H1 (cell line): ENCODE results near the gene WSCD2. TPM values are rescaled to one million over a fixed set of nuclear protein-coding genes. Genes with fewer than 3 reads are reported as not detected.
A peak's percentile ranks its signal among the peaks of the same experiment; 100 is the strongest.

Experiments
- CTCF ChIA-PET: fragments of 300-600 bp; sonication (Branson Sonifier 250); formaldehyde crosslinking; loops from one replicate; lab custom pipeline; 2021; ENCODE audit not compliant: partially characterized antibody; lab: Charles Lee
- POLR2A ChIA-PET: fragments of 300-600 bp; sonication (Branson Sonifier 250); formaldehyde crosslinking; loops from one replicate; lab custom pipeline; 2021; ENCODE audit warnings: inconsistent platforms; ENCODE audit not compliant: partially characterized antibody; lab: Charles Lee
- DNase-seq, 2 experiments: peaks; one replicate each; pipeline versions ENCODE4 v3.0.0 to v3.0.0-alpha.2; 2010 to 2022; ENCODE audit warnings: low spot score in 2 of 2, low read depth in 1 of 2, mixed read lengths in 1 of 2
- FAIRE-seq: peaks from 2 replicates; lab custom pipeline; 2011; peaks lifted over from hg19 to GRCh38; lab: Jason Lieb, UNC
- H2AFZ ChIP-seq: 2 replicates; pipeline ENCODE4 v1.8.1; 2012; ENCODE audit warnings: low read length, inconsistent platforms
- H2AK5ac ChIP-seq: 2 replicates; pipeline ENCODE4 v1.6.1; 2013; ENCODE audit warnings: low read depth, low read length
- H2BK120ac ChIP-seq: replicated peaks from 2 replicates; pipeline ENCODE3; 2013; ENCODE audit warnings: low read depth, low read length, inconsistent platforms
- H2BK12ac ChIP-seq: 2 replicates; pipeline ENCODE4 v1.6.1; 2013; ENCODE audit warnings: low read depth, low read length
- H2BK15ac ChIP-seq: 2 replicates; pipeline ENCODE4 v1.6.1; 2013; ENCODE audit warnings: low read length
- H2BK20ac ChIP-seq: 2 replicates; pipeline ENCODE4 v1.6.1; 2013; ENCODE audit warnings: low read length
- H2BK5ac ChIP-seq: 2 replicates; pipeline ENCODE4 v1.6.1; 2013; ENCODE audit warnings: low read depth, low read length
- H3K14ac ChIP-seq: 2 replicates; pipeline ENCODE4 v1.6.1; 2013; ENCODE audit warnings: inconsistent platforms; ENCODE audit not compliant: insufficient read length
- H3K18ac ChIP-seq: 2 replicates; pipeline ENCODE4 v1.6.1; 2013; ENCODE audit warnings: low read length; ENCODE audit errors: extremely low read depth
- H3K23ac ChIP-seq: 2 replicates; pipeline ENCODE4 v1.6.1; 2013; ENCODE audit warnings: inconsistent platforms; ENCODE audit not compliant: insufficient read length
- H3K23me2 ChIP-seq: 2 replicates; pipeline ENCODE4 v1.6.1; 2013; ENCODE audit warnings: low read depth, low read length
- H3K27ac ChIP-seq: 2 replicates; pipeline ENCODE4 v1.6.1; 2011; ENCODE audit warnings: low read depth, low read length, inconsistent platforms
- H3K27me3 ChIP-seq, 4 experiments: replicated peaks in 1 of 4; 1 replicate in 1 of 4; 2 replicates in 3 of 4; pipeline versions ENCODE4 v1.6.1 to v1.8.1; 2011 to 2013; ENCODE audit warnings: low read length in 3 of 4, mild to moderate bottlenecking in 3 of 4, inconsistent platforms in 2 of 4, mixed read lengths in 2 of 4, moderate library complexity in 1 of 4; ENCODE audit not compliant: control insufficient read depth in 3 of 4, insufficient read depth in 3 of 4; ENCODE audit errors: extremely low read depth in 1 of 4
- H3K36me3 ChIP-seq, 4 experiments: 2 replicates each; pipeline versions ENCODE4 v1.6.1 to v1.8.1; 2011 to 2013; ENCODE audit warnings: mild to moderate bottlenecking in 4 of 4, low read length in 3 of 4, moderate library complexity in 2 of 4, control low read depth in 1 of 4, inconsistent platforms in 1 of 4; ENCODE audit not compliant: insufficient read depth in 4 of 4, control insufficient read depth in 2 of 4
- H3K4ac ChIP-seq: replicated peaks from 2 replicates; pipeline ENCODE3; 2013; ENCODE audit warnings: low read length, low read depth, mixed read lengths, inconsistent platforms; ENCODE audit not compliant: insufficient read length
- H3K4me1 ChIP-seq, 4 experiments: replicated peaks in 1 of 4; 1 replicate in 1 of 4; 2 replicates in 3 of 4; pipeline versions ENCODE4 v1.6.1 to v1.8.1; 2011 to 2013; ENCODE audit warnings: low read length in 3 of 4, inconsistent platforms in 2 of 4, mixed read lengths in 1 of 4; ENCODE audit not compliant: insufficient read depth in 4 of 4, control insufficient read depth in 3 of 4
- H3K4me2 ChIP-seq, 2 experiments: 2 replicates each; pipeline versions ENCODE4 v1.6.1 to v1.8.1; 2011 to 2013; ENCODE audit warnings: low read depth in 2 of 2, low read length in 2 of 2, control low read depth in 1 of 2, inconsistent platforms in 1 of 2, mild to moderate bottlenecking in 1 of 2; ENCODE audit not compliant: insufficient read depth in 1 of 2
- H3K4me3 ChIP-seq, 4 experiments: fragments of 200-600, 300-600 bp in 1 of 4; sonication (generic), shearing (Covaris generic), sonication (Bioruptor Twin) in 1 of 4; 2 replicates each; pipeline versions ENCODE4 v1.5.1 to v1.8.1; 2011 to 2016; ENCODE audit warnings: low read length in 4 of 4, low read depth in 3 of 4, control low read depth in 2 of 4, inconsistent platforms in 2 of 4, mild to moderate bottlenecking in 2 of 4, mixed read lengths in 1 of 4, moderate library complexity in 1 of 4; ENCODE audit not compliant: insufficient read depth in 2 of 4; ENCODE audit errors: extremely low read depth in 1 of 4
- H3K56ac ChIP-seq: replicated peaks from 2 replicates; pipeline ENCODE3; 2013; ENCODE audit warnings: low read depth, mild to moderate bottlenecking, mixed read lengths, low read length, inconsistent platforms; ENCODE audit not compliant: insufficient read length
- H3K79me1 ChIP-seq: 2 replicates; pipeline ENCODE4 v1.6.1; 2013; ENCODE audit warnings: low read depth, low read length, control low read depth
- H3K79me2 ChIP-seq, 2 experiments: 2 replicates each; pipeline versions ENCODE4 v1.6.1 to v1.8.1; 2012 to 2013; ENCODE audit warnings: low read length in 2 of 2, mild to moderate bottlenecking in 2 of 2, inconsistent platforms in 1 of 2; ENCODE audit not compliant: insufficient read depth in 2 of 2, control insufficient read depth in 1 of 2
- H3K9ac ChIP-seq, 4 experiments: replicated peaks in 1 of 4; 1 replicate in 1 of 4; 2 replicates in 3 of 4; pipeline versions ENCODE4 v1.6.1 to v1.8.1; 2011 to 2013; ENCODE audit warnings: low read depth in 3 of 4, low read length in 3 of 4, control low read depth in 2 of 4, mild to moderate bottlenecking in 2 of 4, moderate library complexity in 2 of 4, inconsistent platforms in 1 of 4; ENCODE audit errors: extremely low read depth in 1 of 4
- H3K9me3 ChIP-seq, 2 experiments: 2 replicates each; pipeline versions ENCODE4 v1.6.1 to v1.8.1; 2012 to 2013; ENCODE audit warnings: mild to moderate bottlenecking in 2 of 2, moderate library complexity in 2 of 2, control low read depth in 1 of 2, inconsistent platforms in 1 of 2, low read depth in 1 of 2, low read length in 1 of 2, mixed read lengths in 1 of 2; ENCODE audit not compliant: insufficient read depth in 2 of 2
- H4K20me1 ChIP-seq, 2 experiments: replicated peaks in 1 of 2; 2 replicates each; pipeline versions ENCODE3 to v1.8.1; 2011 to 2013; ENCODE audit warnings: inconsistent platforms in 2 of 2, low read length in 2 of 2, mild to moderate bottlenecking in 1 of 2; ENCODE audit not compliant: insufficient read depth in 2 of 2, control insufficient read depth in 1 of 2
- H4K5ac ChIP-seq: 2 replicates; pipeline ENCODE4 v1.6.1; 2013; ENCODE audit warnings: low read length, low read depth, mixed read lengths, inconsistent platforms; ENCODE audit not compliant: insufficient read length
- H4K8ac ChIP-seq: 2 replicates; pipeline ENCODE4 v1.8.0; 2013; ENCODE audit warnings: mild to moderate bottlenecking, moderate library complexity, low read length, inconsistent platforms; ENCODE audit not compliant: insufficient read depth; ENCODE audit errors: extremely low read depth
- H4K91ac ChIP-seq: replicated peaks from 2 replicates; pipeline ENCODE3; 2013; ENCODE audit warnings: low read length, mixed read lengths, inconsistent platforms; ENCODE audit not compliant: insufficient read length
- CREB1 ChIP-seq: IDR thresholded peaks from 2 replicates; pipeline ENCODE4 v1.6.1; 2012; ENCODE audit warnings: inconsistent platforms
- HDAC2 ChIP-seq, 2 experiments: fragments of 300-600 bp in 1 of 2; sonication (generic) in 1 of 2; IDR thresholded peaks; 2 replicates each; pipeline ENCODE4 v1.6.1; 2011 to 2012; ENCODE audit warnings: low read depth in 2 of 2, low read length in 2 of 2, mild to moderate bottlenecking in 2 of 2, moderate library complexity in 2 of 2, borderline replicate concordance in 1 of 2, inconsistent platforms in 1 of 2
- KDM1A ChIP-seq: fragments of 200-600, 300-600 bp; sonication (generic); IDR thresholded peaks from 2 replicates; pipeline ENCODE4 v1.7.1; 2016; ENCODE audit warnings: mild to moderate bottlenecking, low read length, borderline replicate concordance
- TCF12 ChIP-seq: IDR thresholded peaks from 2 replicates; pipeline ENCODE4 v1.6.1; 2011; ENCODE audit warnings: low read depth, mild to moderate bottlenecking, low read length
- WGBS, 2 experiments: shearing (Covaris generic) in 1 of 2; methylation state at CpG; one replicate each; pipeline versions ENCODE4 v1.1.6 to v1.1.7; 2013 to 2015; ENCODE audit warnings: low lambda C conversion rate in 2 of 2, mixed read lengths in 2 of 2, inconsistent platforms in 1 of 2, low coverage in 1 of 2, missing lambda C conversion rate in 1 of 2; ENCODE audit not compliant: insufficient replicate concordance in 2 of 2, insufficient coverage in 1 of 2, insufficient read length in 1 of 2; ENCODE audit errors: extremely low coverage in 1 of 2, missing lambda C conversion rate in 1 of 2; 5-methylcytosine and 5-hydroxymethylcytosine counted together
- polyA plus RNA-seq, 7 experiments: library from polyadenylated mRNA; depleted of rRNA in 3 of 7; stranded (reverse) in 5 of 7; unstranded in 2 of 7; fragments of >200 nt in 5 of 7; fragments of 200-250 nt in 2 of 7; gene quantifications; 1 replicate in 5 of 7; 2 replicates in 1 of 7; 4 replicates in 1 of 7; pipeline versions ENCODE4 v1.2.1 to v1.2.3, GENCODE V29; 2011 to 2013; ENCODE audit warnings: missing spikeins in 2 of 7, mixed read lengths in 2 of 7
- total RNA-seq: library from RNA; stranded (reverse); fragmentation: NEBNext Ultra II Directional; extraction: Animal tissue kit (Norgen Biotek cat#: 25700); gene quantifications from 2 replicates; pipeline ENCODE4 v1.2.1, GENCODE V29; 2021

Gene WSCD2
- total and polyA plus RNA-seq, 2 of the 8 experiments (the other 6 are each of a cell fraction or from before 2014, with no cell fraction given) = 1.3 to 2.2 TPM

- Histone ChIP-seq H3K14ac (no peak overlapping the region), H2BK20ac (no peak overlapping the region), H3K36me3 (no peaks in the 10 kb centered on the region), H2BK120ac (peak overlapping the region; percentile 27), H3K18ac (no peak overlapping the region), H3K79me2 (no peaks in the 10 kb centered on the region), H2BK5ac (no peak overlapping the region), H4K91ac (no peak overlapping the region), H3K4ac (no peak overlapping the region), H3K27me3 (no peaks in the 10 kb centered on the region), H4K5ac (no peak overlapping the region), H2AFZ (no peak overlapping the region), H3K4me2 (no peak overlapping the region), H3K23ac (no peak overlapping the region), H2AK5ac (no peak overlapping the region), H4K20me1 (no peaks in the 10 kb centered on the region), H3K27ac (no peak overlapping the region), H3K23me2 (no peaks in the 10 kb centered on the region), H3K9ac (no peak overlapping the region), H3K56ac (no peak overlapping the region), H2BK15ac (no peak overlapping the region), H2BK12ac (no peak overlapping the region), H3K4me3 (no peak overlapping the region), H3K79me1 (no peaks in the 10 kb centered on the region)
- WGBS, 2 experiments = 87% methylated on average over 2 of the region's 2 CpGs; no CpG with 5 or more reads in 1 of the 2 experiments
- POLR2A ChIA-PET = interaction anchor here (0.7 kb wide), 1 partner anchor 10 kb away, joined by 3 read pairs; no protein-coding TSS in a partner anchor
- DNase-seq (no peak), FAIRE-seq (no peak)
- peak in 1 of 2 experiments; percentile 33; a peak in 1 of 4 replicates for TF ChIP-seq HDAC2 (IDR thresholded peaks at IDR 0.05; ENCODE audit: borderline replicate concordance in 1 of 2, low read depth in 2 of 2, low read length in 2 of 2)
- TF ChIP-seq CREB1 = no peak
- no peak for TF ChIP-seq TCF12
- peak; percentile 97 for TF ChIP-seq KDM1A
- TF ChIP-seq, all 59 proteins: peak for 2
- CTCF ChIA-PET = interaction anchor here (1.3 to 4.0 kb wide), 7 partner anchors 18 to 109 kb away, joined by 3 to 14 read pairs (median 4); partner anchors contain the start of gene WSCD2
- peaks cover 3 to 18% (median 9%) of the 10 kb centered on the region in 4 experiments; a peak in 6 of 7 replicates for H3K4me1 ChIP-seq
- no peak overlapping the region for H4K8ac ChIP-seq
- peaks cover 0 to 4% of the 10 kb centered on the region in 2 experiments; a peak in 3 of 4 replicates for H3K9me3 ChIP-seq
These were observed 42.9 kb downstream of the WSCD2 start for GRCh38 chr12:108172033-108172432.
